Neural crest cell (in vitro differentiated cells): Measurements from ENCODE around the gene PIGM. TPM values are rescaled to one million over a fixed set of nuclear protein-coding genes. Genes with fewer than 3 reads are reported as not detected.

ENCODE experiments used
- DNase-seq: peaks from one replicate; pipeline ENCODE4 v3.0.0; 2021; ENCODE audit warnings: low read depth, mixed read lengths, low spot score
- H3K27ac Mint-ChIP-seq: one replicate; pipeline ENCODE4 v1.8.0; 2021; ENCODE audit warnings: mild to moderate bottlenecking, mixed read lengths; ENCODE audit not compliant: unreplicated experiment
- H3K27me3 Mint-ChIP-seq: 2 replicates; pipeline ENCODE4 v1.8.0; 2021; ENCODE audit warnings: low read depth, mild to moderate bottlenecking, mixed read lengths
- H3K36me3 Mint-ChIP-seq: 2 replicates; pipeline ENCODE4 v1.8.0; 2021; ENCODE audit warnings: low read depth, mild to moderate bottlenecking, mixed read lengths
- H3K4me1 Mint-ChIP-seq: 2 replicates; pipeline ENCODE4 v1.8.0; 2021; ENCODE audit warnings: mixed read lengths
- H3K4me3 Mint-ChIP-seq: one replicate; pipeline ENCODE4 v1.8.0; 2021; ENCODE audit warnings: mild to moderate bottlenecking, mixed read lengths
- H3K9me3 Mint-ChIP-seq: 2 replicates; pipeline ENCODE4 v1.8.0; 2021; ENCODE audit warnings: mixed read lengths
- total RNA-seq: library from RNA; stranded (reverse); gene quantifications from 2 replicates; pipeline ENCODE4 v1.2.1, GENCODE V29; 2021
- TF ChIP-seq, protein P1 (sequence below): fragments of 200-600 bp; sonication (generic); conservative IDR thresholded peaks from 2 replicates; pipeline ENCODE4 v1.5.0; 2021; ENCODE audit warnings: antibody characterized with exemption, mild to moderate bottlenecking

Gene PIGM
- total RNA-seq, 1 donor from 2014 or later: 9.9 TPM

DNA sequence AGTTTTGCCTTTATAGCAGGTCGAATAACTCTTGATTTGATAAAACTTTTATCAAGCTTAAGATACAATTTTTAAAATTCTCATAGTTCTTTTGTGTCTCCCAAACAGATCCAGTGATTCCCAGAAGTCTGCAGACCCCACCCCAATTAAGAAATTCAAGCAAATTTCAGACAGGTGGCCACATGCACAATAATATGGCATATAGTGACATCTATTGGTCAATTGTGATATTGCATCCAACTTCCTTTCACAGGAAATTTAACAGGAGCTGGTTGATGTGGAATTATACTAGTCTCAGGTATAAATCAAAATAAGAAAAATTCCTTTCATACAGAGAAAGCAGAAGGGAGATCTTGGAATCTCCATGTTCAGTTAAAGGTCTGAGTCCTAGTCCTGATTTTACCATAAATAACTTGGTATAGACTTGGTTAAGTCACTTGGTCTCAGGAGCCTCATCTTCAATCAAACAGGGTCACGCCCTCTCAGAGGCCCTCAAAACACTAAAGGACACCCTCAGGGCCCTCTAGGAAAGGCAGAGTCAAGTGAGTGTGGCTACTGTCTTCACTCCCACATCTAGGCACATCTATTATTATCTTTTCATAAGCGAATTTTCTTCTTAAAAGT is 24.1 kb downstream of the PIGM start:
- TF ChIP-seq, protein P1, sequence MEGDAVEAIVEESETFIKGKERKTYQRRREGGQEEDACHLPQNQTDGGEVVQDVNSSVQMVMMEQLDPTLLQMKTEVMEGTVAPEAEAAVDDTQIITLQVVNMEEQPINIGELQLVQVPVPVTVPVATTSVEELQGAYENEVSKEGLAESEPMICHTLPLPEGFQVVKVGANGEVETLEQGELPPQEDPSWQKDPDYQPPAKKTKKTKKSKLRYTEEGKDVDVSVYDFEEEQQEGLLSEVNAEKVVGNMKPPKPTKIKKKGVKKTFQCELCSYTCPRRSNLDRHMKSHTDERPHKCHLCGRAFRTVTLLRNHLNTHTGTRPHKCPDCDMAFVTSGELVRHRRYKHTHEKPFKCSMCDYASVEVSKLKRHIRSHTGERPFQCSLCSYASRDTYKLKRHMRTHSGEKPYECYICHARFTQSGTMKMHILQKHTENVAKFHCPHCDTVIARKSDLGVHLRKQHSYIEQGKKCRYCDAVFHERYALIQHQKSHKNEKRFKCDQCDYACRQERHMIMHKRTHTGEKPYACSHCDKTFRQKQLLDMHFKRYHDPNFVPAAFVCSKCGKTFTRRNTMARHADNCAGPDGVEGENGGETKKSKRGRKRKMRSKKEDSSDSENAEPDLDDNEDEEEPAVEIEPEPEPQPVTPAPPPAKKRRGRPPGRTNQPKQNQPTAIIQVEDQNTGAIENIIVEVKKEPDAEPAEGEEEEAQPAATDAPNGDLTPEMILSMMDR: peak; percentile 93
- Mint-ChIP-seq H3K27me3 (peaks cover 43% of the 10 kb centered on the region), H3K9me3 (no peaks in the 10 kb centered on the region)

DNA sequence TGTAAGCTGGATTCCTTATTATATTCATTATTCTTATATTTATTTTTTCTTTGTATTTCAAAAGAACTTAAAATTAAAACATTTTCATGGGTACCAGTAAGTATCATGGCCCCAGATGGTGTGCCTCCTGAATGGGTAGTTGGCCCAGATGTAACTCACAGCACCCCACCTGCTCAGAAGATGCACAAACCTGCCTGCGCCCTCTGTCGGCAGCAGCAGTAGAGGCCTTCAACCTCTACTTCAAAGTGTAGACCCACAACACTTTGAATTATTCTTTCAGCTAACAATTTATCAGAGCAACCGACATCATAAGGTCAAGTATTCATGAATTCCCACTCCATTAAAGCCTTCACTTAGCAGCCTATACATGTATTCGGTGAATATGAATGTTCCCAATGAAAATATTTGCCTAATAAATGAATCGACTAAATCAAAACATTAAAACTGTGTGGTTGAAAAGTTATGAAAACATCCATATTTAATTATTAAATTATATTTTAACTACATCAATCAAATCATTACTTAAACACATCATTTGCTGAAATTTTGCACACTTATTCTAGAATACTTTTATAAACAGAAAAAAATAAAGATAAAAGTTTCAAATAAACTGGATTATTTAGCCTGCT is 25.4 kb downstream of the PIGM start:
- TF ChIP-seq, protein P1: peak; percentile 97
- Mint-ChIP-seq H3K4me3 (no peak overlapping the region), H3K4me1 (no peaks in the 10 kb centered on the region), H3K27me3 (peaks cover 46% of the 10 kb centered on the region), H3K36me3 (no peaks in the 10 kb centered on the region), H3K27ac (no peak overlapping the region), H3K9me3 (no peaks in the 10 kb centered on the region)
- peak; percentile 62 for DNase-seq

More for the DNA sequence above, 24.1 kb downstream of the PIGM start:
- no peak overlapping the region for H3K27ac Mint-ChIP-seq
- no peaks in the 10 kb centered on the region for H3K4me1 Mint-ChIP-seq
- no peaks in the 10 kb centered on the region for H3K36me3 Mint-ChIP-seq
- H3K4me3 Mint-ChIP-seq: no peak overlapping the region
- DNase-seq: no peak

DNA sequence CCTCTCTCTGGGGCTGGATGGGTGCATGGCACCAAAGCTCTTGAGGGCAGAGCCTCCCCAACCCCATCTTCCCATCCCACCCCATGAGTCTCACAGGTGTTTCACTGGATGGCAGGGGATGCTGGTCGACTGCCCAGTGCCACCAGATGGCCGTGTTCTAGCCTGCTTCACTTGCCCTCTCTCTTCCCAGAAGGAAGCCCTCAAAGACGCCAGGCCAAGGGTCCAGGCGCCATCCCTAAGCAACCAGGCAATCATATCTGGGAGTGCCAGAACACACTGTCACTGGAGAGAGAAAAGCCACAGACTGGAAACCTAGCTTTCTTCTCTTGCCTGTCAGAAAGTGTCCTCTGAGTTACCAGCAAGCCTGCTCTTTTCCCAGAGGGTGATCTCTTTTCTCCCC is 26.7 kb downstream of the PIGM start:
- TF ChIP-seq, protein P1: no peak
- Mint-ChIP-seq H3K27me3 (peaks cover 45% of the 10 kb centered on the region), H3K4me3 (no peak overlapping the region), H3K9me3 (no peaks in the 10 kb centered on the region), H3K4me1 (no peaks in the 10 kb centered on the region), H3K36me3 (no peaks in the 10 kb centered on the region), H3K27ac (no peak overlapping the region)
- no peak for DNase-seq

DNA sequence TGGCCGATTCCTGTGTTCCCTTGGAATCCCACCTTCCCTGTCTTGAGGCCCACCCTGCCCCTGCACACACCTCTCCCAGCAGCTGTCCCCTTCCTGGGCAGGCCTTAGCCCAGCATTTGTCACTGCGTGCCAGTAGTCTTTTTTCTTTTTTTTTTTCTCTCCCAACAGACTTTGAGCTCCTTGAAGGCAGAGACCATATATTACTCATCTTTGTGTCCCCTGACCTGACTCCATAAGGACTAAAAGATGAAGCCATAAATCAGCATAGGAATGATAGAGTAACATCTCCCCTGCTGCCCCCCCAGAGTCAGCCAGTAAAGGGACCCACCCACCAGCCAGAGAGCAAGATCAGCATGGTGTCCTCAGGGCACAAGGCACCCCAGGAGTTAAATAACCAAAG is 27.4 kb downstream of the PIGM start:
- H3K27me3 Mint-ChIP-seq: peaks cover 40% of the 10 kb centered on the region
- no peaks in the 10 kb centered on the region for H3K36me3 Mint-ChIP-seq
- H3K4me3 Mint-ChIP-seq: no peak overlapping the region
- H3K27ac Mint-ChIP-seq: no peak overlapping the region
- no peak for DNase-seq
- no peaks in the 10 kb centered on the region for H3K9me3 Mint-ChIP-seq
- H3K4me1 Mint-ChIP-seq: no peaks in the 10 kb centered on the region
- TF ChIP-seq, protein P1: no peak

DNA sequence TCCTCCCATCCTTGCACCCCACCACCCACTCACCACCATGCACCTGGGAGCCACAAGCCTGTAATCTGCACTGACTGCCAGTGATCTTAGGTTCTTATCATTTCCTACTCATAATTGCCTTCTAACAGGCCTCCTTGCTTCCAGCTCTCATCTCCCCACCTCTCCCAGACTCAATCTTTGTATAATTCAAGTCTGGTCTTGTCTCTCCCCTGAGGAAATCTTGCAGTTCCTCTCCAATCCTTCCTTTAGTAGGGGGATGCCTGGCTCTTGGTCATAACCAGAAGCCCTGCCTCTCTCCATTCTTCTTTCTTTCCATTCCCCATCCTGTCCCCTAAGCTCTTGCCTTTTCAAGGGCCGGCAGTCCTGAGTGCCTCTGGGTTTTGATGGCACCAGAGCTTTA is 27.8 kb downstream of the PIGM start:
- DNase-seq: no peak
- H3K36me3 Mint-ChIP-seq: no peaks in the 10 kb centered on the region
- no peak overlapping the region for H3K4me3 Mint-ChIP-seq
- no peak overlapping the region for H3K27ac Mint-ChIP-seq
- peaks cover 40% of the 10 kb centered on the region for H3K27me3 Mint-ChIP-seq
- H3K9me3 Mint-ChIP-seq: no peaks in the 10 kb centered on the region
- no peaks in the 10 kb centered on the region for H3K4me1 Mint-ChIP-seq
- TF ChIP-seq, protein P1: no peak
